Mucosa of rectum (tissue), 2 donors: ENCODE data around the gene LDHB.

Experiments used
- H3K27ac ChIP-seq, 2 donors: one replicate each; pipeline ENCODE4 v1.7.0; 2013; ENCODE audit warnings: inconsistent platforms in 2 of 2, low read depth in 2 of 2, low read length in 2 of 2
- H3K27me3 ChIP-seq, 2 donors: one replicate each; pipeline ENCODE4 v1.7.0; 2013; ENCODE audit warnings: low read length in 2 of 2; ENCODE audit not compliant: control insufficient read depth in 2 of 2, insufficient read depth in 2 of 2
- H3K36me3 ChIP-seq, 2 donors: one replicate each; pipeline ENCODE4 v1.7.0; 2013; ENCODE audit warnings: low read length in 2 of 2; ENCODE audit not compliant: control insufficient read depth in 2 of 2, insufficient read depth in 2 of 2
- H3K4me1 ChIP-seq, 2 donors: one replicate each; pipeline ENCODE4 v1.7.0; 2013; ENCODE audit warnings: low read length in 2 of 2, mild to moderate bottlenecking in 1 of 2; ENCODE audit not compliant: control insufficient read depth in 2 of 2, insufficient read depth in 2 of 2
- H3K4me3 ChIP-seq, 2 donors: one replicate each; pipeline ENCODE4 v1.7.0; 2013; ENCODE audit warnings: low read length in 2 of 2
- H3K9ac ChIP-seq, 2 donors: one replicate each; pipeline ENCODE4 v1.7.0; 2013; ENCODE audit warnings: low read length in 2 of 2, low read depth in 1 of 2, mild to moderate bottlenecking in 1 of 2
- H3K9me3 ChIP-seq, 2 donors: one replicate each; pipeline ENCODE4 v1.7.0; 2013; ENCODE audit warnings: low read length in 2 of 2; ENCODE audit not compliant: control insufficient read depth in 2 of 2
- donor health status: healthy.
- donor health status: Normal muscosa, but diverticular disease.

The LDHB gene

DNA sequence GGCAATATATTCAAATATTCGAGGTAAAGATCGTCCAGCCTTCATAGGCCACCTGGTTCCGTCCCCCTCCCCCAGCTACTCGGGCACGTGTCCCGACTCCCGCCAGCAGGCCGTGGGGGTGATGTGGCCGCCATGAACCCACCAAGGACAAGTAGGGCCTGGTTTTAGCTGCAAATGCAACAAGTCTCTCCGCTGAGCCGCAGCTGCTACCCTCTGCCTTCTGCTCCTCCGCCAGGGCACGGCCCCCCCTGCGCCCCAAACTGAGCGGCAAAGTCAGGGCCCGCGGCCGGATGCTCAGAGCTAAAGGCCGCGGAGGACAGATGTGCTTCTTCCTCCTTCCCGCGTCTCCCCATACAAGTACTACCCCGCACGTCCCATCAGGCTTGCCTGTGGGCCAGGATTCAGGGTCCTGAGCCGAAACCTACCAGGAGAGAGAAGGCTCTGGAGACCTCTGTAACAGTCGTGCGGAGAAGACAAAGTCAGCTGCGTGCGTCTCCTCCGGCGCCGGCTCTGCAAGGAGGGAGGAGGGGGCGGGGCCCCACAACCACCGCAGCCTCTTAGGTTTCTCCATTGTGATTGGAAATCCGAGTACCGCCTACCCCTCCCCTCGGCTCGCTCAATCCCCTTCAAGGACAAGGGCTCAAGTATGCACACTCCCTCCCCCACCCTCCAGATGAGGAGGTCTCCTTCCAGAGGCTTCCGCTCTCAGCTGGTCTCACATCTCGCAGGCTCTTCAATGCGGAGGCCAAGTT, at the start of gene LDHB:
Gene LDHB, minus strand, starts transcription at position 517 of the 752 bp plus-strand sequence. CDS start 3,171 bp downstream, outside the sequence.
- Histone ChIP-seq H3K27ac (peak within 1 kb of the TSS; percentile 81 to 84), H3K36me3 (peaks cover 8 to 9% of the 10 kb centered on the region in 2 donors), H3K27me3 (no peaks in the 10 kb centered on the region), H3K4me3 (peak within 1 kb of the TSS; percentile 88 to 92), H3K9ac (peak within 1 kb of the TSS; percentile 69 to 79), H3K4me1 (peaks cover 0 to 7% of the 10 kb centered on the region in 2 donors), H3K9me3 (no peaks in the 10 kb centered on the region)

DNA sequence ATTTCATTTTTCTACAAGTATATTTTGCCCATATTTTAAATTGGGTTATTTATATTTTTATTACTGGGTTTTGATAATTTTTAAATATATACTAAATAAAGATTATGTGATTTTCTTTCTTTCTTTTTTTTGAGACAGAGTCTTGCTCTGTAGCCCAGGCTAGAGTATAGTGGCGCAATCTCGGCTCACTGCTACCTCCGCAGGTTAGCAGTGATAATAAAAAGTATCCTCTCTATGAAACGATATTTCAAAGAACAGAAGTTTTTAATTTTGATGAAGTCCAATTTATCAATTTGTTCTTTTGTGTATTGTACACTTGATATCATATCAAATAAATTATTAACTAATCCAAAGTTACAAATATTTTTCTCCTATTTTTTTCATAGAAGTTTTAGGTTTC, 47.2 kb upstream of the LDHB start:
- Histone ChIP-seq H3K9me3 (no peaks in the 10 kb centered on the region), H3K36me3 (no peaks in the 10 kb centered on the region), H3K27me3 (no peaks in the 10 kb centered on the region), H3K4me3 (no peak overlapping the region), H3K9ac (no peak overlapping the region), H3K27ac (no peak overlapping the region), H3K4me1 (no peaks in the 10 kb centered on the region)

DNA sequence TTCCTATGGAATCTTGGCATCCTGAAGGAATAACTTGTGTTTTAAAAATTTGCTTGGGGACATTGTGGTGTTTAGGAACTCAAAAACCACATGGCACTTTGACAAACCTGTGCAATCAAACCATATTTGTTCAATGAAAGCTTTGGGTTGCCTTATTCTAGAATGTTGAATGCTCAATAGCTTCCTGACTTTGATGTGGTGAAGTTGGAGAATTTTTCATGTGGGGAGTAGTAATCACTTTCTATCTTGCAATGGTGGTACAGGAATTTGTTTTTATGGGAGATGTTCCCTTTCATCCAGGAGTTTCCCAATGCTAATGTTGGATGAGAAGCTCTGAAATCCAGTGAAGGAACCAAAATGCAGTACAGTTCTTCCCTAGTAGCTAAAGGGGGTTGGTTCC, 42.2 kb upstream of the LDHB start:
- Histone ChIP-seq H3K4me1 (no peaks in the 10 kb centered on the region), H3K9ac (no peak overlapping the region), H3K27ac (no peak overlapping the region), H3K36me3 (no peaks in the 10 kb centered on the region), H3K4me3 (no peak overlapping the region), H3K27me3 (no peaks in the 10 kb centered on the region), H3K9me3 (no peaks in the 10 kb centered on the region)

DNA sequence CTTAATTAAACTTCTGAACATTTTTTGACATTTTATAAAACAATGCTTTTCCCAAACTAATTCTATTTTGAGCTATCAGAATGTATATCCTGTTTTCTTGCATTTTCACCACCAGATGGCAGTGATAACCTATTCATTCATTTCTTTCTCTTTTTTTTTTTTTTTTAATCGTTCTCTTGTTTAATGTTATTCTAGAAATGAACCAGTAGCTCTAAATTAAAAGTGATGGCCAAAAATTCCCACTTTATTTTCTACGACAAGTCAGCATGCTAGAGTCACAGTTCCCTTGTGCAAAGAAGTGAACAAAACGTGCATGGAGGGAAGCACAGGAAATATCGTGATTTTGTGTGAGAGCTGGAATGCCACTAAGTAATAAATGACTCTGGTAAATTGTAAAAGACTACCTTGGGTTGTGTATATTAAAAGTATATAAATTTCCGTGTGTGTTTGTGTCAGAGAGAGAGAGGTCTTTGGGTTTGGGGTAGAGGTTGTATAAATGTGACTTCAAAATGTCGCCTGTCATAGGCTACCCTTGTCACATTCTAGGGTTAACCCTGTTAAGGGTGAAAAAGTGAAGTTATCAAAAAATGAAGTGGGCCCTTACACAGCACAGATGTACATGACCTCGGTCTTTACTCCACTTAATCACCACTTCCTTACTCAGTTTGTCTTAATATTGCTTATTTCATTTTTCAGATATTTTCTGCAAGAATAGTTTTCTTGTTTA, 40.4 kb upstream of the LDHB start:
- H3K27ac ChIP-seq = no peak overlapping the region
- no peak overlapping the region for H3K9ac ChIP-seq
- no peaks in the 10 kb centered on the region for H3K4me1 ChIP-seq
- H3K36me3 ChIP-seq = no peaks in the 10 kb centered on the region
- no peaks in the 10 kb centered on the region for H3K27me3 ChIP-seq
- H3K9me3 ChIP-seq = no peaks in the 10 kb centered on the region
- peak overlapping the region; percentile 34 to 46 for H3K4me3 ChIP-seq

DNA sequence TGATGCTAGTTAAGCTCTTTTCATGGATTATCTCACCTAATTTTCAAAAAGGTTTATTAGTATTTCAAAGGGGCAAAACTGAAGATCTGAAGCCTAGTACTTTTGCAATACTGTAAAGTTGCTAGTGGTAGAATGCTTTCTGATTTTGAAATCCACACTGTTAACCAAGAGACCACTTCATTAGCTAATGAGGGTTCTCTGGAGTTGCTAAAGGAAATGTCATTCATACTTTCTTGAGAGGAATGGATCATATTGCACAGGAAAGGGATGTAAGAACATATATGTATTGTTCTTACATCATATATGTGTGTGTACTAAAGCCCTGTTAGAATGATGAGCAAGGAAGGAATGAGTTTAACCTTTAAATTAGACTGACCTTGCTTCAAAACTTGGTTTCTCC, 39.0 kb upstream of the LDHB start:
- Histone ChIP-seq H3K9ac (no peak overlapping the region), H3K9me3 (no peaks in the 10 kb centered on the region), H3K36me3 (no peaks in the 10 kb centered on the region), H3K4me3 (no peak overlapping the region), H3K4me1 (no peaks in the 10 kb centered on the region), H3K27me3 (no peaks in the 10 kb centered on the region), H3K27ac (no peak overlapping the region)

DNA sequence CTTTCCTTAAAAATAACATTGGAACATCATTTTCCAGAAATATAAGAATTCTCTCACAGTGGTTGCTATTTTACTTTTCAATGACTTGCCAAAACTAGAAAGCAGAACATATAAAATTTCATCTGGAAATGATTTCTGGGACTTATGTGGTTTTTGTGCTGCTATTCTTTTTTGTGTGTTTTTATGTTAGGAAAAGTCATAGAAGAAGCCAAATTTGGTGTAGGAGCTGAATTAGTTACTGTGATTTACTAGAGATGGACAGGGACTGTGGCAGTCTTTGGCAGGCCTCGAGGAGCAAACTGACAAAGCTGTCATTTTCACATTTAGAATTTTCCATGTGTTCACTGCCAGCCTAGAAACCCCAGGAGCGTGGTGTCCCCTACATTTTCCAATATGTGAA, 38.3 kb upstream of the LDHB start:
- no peak overlapping the region for H3K27ac ChIP-seq
- no peaks in the 10 kb centered on the region for H3K27me3 ChIP-seq
- H3K4me3 ChIP-seq = no peak overlapping the region

DNA sequence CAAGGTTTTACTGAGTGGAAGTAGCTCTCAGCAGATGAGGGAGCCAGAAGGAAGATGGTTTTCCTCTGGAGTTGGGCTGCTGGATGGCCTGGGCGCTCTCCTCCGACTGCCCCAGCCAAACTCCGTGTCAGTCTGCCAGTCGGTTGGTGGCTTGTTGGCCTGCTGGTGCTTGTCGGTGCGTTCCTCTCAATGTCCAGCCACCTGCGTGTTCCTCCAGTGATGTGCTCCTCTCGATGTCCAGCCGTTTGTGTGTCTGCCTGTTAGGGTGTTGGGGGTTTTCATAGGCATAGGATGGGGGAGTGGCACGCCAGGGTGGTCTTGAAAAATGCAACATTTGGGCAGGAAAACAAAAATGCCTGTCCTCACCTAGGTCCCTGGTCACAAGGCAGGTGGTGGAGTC, 37.0 kb upstream of the LDHB start:
- no peaks in the 10 kb centered on the region for H3K4me1 ChIP-seq
- H3K36me3 ChIP-seq = no peaks in the 10 kb centered on the region
- H3K9ac ChIP-seq = no peak overlapping the region
- no peaks in the 10 kb centered on the region for H3K9me3 ChIP-seq
- no peak overlapping the region for H3K4me3 ChIP-seq
- no peak overlapping the region for H3K27ac ChIP-seq
- no peaks in the 10 kb centered on the region for H3K27me3 ChIP-seq

More for the DNA sequence above, 38.3 kb upstream of the LDHB start:
- Histone ChIP-seq H3K36me3 (no peaks in the 10 kb centered on the region), H3K9me3 (no peaks in the 10 kb centered on the region), H3K4me1 (no peaks in the 10 kb centered on the region), H3K9ac (no peak overlapping the region)

DNA sequence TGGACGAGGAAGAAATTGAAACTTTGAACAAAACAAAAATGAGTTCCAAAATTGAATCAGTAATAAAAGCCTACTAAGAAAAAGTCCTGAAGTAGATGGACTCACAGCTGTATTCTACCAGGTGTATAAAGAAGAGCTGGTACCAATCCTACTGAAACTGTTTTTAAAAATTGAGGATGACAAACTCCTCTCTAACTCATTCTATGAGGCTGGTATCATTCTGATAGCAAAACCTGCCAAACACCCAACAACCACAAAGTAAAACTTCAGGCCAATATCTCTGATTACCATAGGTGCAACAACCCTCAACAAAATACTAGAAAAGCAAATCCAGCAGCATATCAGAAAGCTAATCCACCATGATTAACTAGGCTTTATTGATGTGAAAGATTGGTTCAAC, 33.9 kb upstream of the LDHB start:
- Histone ChIP-seq H3K36me3 (no peaks in the 10 kb centered on the region), H3K4me1 (no peaks in the 10 kb centered on the region), H3K27ac (no peak overlapping the region), H3K9ac (no peak overlapping the region), H3K9me3 (no peaks in the 10 kb centered on the region), H3K4me3 (no peak overlapping the region), H3K27me3 (no peaks in the 10 kb centered on the region)

DNA sequence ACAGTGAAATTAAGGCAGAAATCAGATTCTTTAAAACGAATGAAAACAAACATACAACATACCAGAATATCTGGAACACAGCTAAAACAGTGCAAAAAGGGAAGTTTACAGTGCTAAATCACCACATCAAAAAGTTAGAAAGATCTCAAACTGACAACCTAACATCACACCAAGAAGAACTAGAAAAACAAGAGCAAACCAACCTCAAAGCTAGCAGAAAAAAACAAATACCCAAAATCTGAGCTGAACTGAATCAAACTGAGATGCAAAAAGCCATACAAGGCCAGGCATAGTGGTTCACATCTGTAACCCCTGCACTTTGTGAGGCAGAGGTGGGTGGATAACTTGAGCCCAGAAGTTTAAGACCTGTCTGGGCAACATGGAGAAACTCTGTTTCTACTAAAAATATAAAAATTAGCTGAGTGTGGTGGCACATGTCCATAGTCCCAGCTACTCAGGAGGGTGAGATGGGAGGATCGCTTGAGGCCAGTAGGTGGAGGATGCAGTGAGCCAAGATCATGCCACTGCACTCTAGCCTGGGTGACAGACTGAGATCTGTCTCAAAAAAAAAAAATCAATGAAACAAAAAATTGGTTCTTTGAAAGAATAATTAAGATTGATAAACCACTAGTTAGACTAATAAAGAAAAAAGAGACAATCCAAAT, 33.2 kb upstream of the LDHB start:
- Histone ChIP-seq H3K36me3 (no peaks in the 10 kb centered on the region), H3K9me3 (no peaks in the 10 kb centered on the region), H3K4me3 (no peak overlapping the region), H3K27me3 (no peaks in the 10 kb centered on the region), H3K27ac (no peak overlapping the region), H3K4me1 (no peaks in the 10 kb centered on the region), H3K9ac (no peak overlapping the region)

DNA sequence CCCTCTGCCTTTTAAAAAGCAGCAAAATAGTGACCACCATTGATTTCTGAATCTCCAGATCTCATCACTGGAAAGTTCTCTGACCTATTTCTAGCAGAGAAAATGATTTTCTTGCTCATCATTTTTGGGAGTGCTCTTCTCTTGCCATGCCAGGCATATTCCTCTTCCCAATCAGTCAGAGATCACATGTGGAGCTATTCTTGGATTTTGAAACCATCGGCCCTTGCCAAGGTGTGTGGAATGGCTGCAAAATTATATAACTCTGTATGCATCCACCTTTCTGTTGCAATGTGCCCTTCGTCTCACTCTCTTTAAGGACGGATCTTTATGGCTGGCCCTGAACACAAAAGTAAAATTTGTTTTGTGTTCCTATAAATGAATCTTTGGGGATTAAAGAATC, 25.5 kb upstream of the LDHB start:
- no peak overlapping the region for H3K9ac ChIP-seq
- no peaks in the 10 kb centered on the region for H3K36me3 ChIP-seq
- no peaks in the 10 kb centered on the region for H3K4me1 ChIP-seq
- H3K4me3 ChIP-seq = no peak overlapping the region
- no peaks in the 10 kb centered on the region for H3K9me3 ChIP-seq
- no peaks in the 10 kb centered on the region for H3K27me3 ChIP-seq
- no peak overlapping the region for H3K27ac ChIP-seq
